ENCODE measurements around the gene PDZK1IP1. TPM values are rescaled to one million over a fixed set of nuclear protein-coding genes. Genes with fewer than 3 reads are reported as not detected.

Gene PDZK1IP1
- polyA plus RNA-seq, 1 donor from 2014 or later, result not detected

- Histone ChIP-seq H3K9me3 (ENCODE audit: low read length) (no peaks in the 10 kb centered on the region), H3K9ac (ENCODE audit: low read length) (no peak overlapping the region)
- no peak for TF ChIP-seq RAD21 (conservative IDR thresholded peaks at IDR 0.05)
- no peak for TF ChIP-seq TAF1 (IDR thresholded peaks at IDR 0.05; ENCODE audit: low read depth)
- no peak for TF ChIP-seq POLR2AphosphoS5 (IDR thresholded peaks at IDR 0.05)
- no peak for TF ChIP-seq EZH2 (IDR thresholded peaks at IDR 0.05; ENCODE audit: borderline replicate concordance, insufficient read depth, low read length, poor library complexity, severe bottlenecking)
- no peak for TF ChIP-seq REST (IDR thresholded peaks at IDR 0.05; ENCODE audit: borderline replicate concordance)
- no peak for TF ChIP-seq SMC3 (conservative IDR thresholded peaks at IDR 0.05; ENCODE audit: poor library complexity)
- TF ChIP-seq, protein P1, sequence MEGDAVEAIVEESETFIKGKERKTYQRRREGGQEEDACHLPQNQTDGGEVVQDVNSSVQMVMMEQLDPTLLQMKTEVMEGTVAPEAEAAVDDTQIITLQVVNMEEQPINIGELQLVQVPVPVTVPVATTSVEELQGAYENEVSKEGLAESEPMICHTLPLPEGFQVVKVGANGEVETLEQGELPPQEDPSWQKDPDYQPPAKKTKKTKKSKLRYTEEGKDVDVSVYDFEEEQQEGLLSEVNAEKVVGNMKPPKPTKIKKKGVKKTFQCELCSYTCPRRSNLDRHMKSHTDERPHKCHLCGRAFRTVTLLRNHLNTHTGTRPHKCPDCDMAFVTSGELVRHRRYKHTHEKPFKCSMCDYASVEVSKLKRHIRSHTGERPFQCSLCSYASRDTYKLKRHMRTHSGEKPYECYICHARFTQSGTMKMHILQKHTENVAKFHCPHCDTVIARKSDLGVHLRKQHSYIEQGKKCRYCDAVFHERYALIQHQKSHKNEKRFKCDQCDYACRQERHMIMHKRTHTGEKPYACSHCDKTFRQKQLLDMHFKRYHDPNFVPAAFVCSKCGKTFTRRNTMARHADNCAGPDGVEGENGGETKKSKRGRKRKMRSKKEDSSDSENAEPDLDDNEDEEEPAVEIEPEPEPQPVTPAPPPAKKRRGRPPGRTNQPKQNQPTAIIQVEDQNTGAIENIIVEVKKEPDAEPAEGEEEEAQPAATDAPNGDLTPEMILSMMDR (IDR thresholded peaks at IDR 0.05; ENCODE audit: poor library complexity, severe bottlenecking), result no peak
- no peak for TF ChIP-seq EP300 (conservative IDR thresholded peaks at IDR 0.05; ENCODE audit: poor library complexity, severe bottlenecking)
Observed at GRCh38 chr1:47178654-47179016, 11.2 kb downstream of the PDZK1IP1 start.

DNA sequence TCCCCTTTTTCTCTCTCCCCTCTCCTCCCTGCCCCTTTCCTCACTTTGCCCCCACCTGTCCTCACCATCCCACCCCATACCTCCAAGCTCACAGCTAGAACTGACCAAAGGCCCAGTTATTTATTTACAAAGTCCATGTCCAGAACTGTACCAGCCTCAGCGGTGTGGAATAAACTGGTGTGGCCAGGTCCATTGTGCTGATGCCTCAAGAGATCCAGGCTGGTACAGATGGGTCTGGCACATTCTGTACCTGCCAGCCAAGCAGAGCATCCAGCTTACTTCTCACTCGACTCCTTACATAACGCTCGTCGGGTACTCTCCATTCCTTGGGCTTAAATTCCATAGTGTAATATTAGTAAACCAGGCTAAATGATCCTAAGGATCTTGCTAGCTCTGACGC, 11.8 kb downstream of the PDZK1IP1 start:
- Histone ChIP-seq H3K9me2 (ENCODE audit: insufficient read depth, low read length) (no peaks in the 10 kb centered on the region), H3K9ac (ENCODE audit: low read length) (no peak overlapping the region), H3K4me2 (ENCODE audit: low read length) (no peak overlapping the region), H3K4me3 (ENCODE audit: low read length) (no peak overlapping the region), H3K9me3 (ENCODE audit: low read length) (no peaks in the 10 kb centered on the region), H4K20me1 (ENCODE audit: insufficient read depth) (no peaks in the 10 kb centered on the region), H3K79me2 (replicated peaks; ENCODE audit: insufficient read depth, low read length) (no peaks in the 10 kb centered on the region), H2AFZ (ENCODE audit: low read depth, low read length) (no peak overlapping the region), H3K27me3 (ENCODE audit: insufficient read depth, low read depth, low read length) (peaks cover 12% of the 10 kb centered on the region), H3K27ac (ENCODE audit: low read length) (no peak overlapping the region), H3K36me3 (ENCODE audit: insufficient read depth, low read length) (no peaks in the 10 kb centered on the region), H3F3A (ENCODE audit: insufficient read depth, low read length, poor library complexity, severe bottlenecking) (no peaks in the 10 kb centered on the region)
- no peak for TF ChIP-seq TAF1 (IDR thresholded peaks at IDR 0.05; ENCODE audit: low read depth)

More at GRCh38 chr1:47178654-47179016, 11.2 kb downstream of the PDZK1IP1 start:
- no peak overlapping the region for H3K4me2 ChIP-seq (ENCODE audit: low read length)
- peaks cover 12% of the 10 kb centered on the region for H3K27me3 ChIP-seq (ENCODE audit: insufficient read depth, low read depth, low read length)
- no peaks in the 10 kb centered on the region for H4K20me1 ChIP-seq (ENCODE audit: insufficient read depth)
- no peaks in the 10 kb centered on the region for H3K36me3 ChIP-seq (ENCODE audit: insufficient read depth, low read length)
- H3K4me3 ChIP-seq (ENCODE audit: low read length), result no peak overlapping the region
- H3K27ac ChIP-seq (ENCODE audit: low read length), result no peak overlapping the region
- H3K9me2 ChIP-seq (ENCODE audit: insufficient read depth, low read length), result no peaks in the 10 kb centered on the region
- H2AFZ ChIP-seq (ENCODE audit: low read depth, low read length), result no peak overlapping the region
- no peaks in the 10 kb centered on the region for H3F3A ChIP-seq (ENCODE audit: insufficient read depth, low read length, poor library complexity, severe bottlenecking)
- no peaks in the 10 kb centered on the region for H3K79me2 ChIP-seq (replicated peaks; ENCODE audit: insufficient read depth, low read length)

- H3K36me3 ChIP-seq (ENCODE audit: insufficient read depth, low read length), result no peaks in the 10 kb centered on the region
- H3K27me3 ChIP-seq (ENCODE audit: insufficient read depth, low read depth, low read length), result peaks cover 7% of the 10 kb centered on the region
- no peaks in the 10 kb centered on the region for H4K20me1 ChIP-seq (ENCODE audit: insufficient read depth)
- no peak overlapping the region for H2AFZ ChIP-seq (ENCODE audit: low read depth, low read length)
- TF ChIP-seq, protein P1 (IDR thresholded peaks at IDR 0.05; ENCODE audit: poor library complexity, severe bottlenecking), result peak; percentile 95
- TF ChIP-seq TAF1 (IDR thresholded peaks at IDR 0.05; ENCODE audit: low read depth) (no peak), RAD21 (conservative IDR thresholded peaks at IDR 0.05) (peak; percentile 85), SMC3 (conservative IDR thresholded peaks at IDR 0.05; ENCODE audit: poor library complexity) (peak; percentile 87), POLR2AphosphoS5 (IDR thresholded peaks at IDR 0.05) (no peak)
- H3K9me3 ChIP-seq (ENCODE audit: low read length), result no peaks in the 10 kb centered on the region
- H3K4me2 ChIP-seq (ENCODE audit: low read length), result no peak overlapping the region
- no peak overlapping the region for H3K4me3 ChIP-seq (ENCODE audit: low read length)
- H3K9me2 ChIP-seq (ENCODE audit: insufficient read depth, low read length), result no peaks in the 10 kb centered on the region
- no peak overlapping the region for H3K27ac ChIP-seq (ENCODE audit: low read length)
- no peaks in the 10 kb centered on the region for H3K79me2 ChIP-seq (replicated peaks; ENCODE audit: insufficient read depth, low read length)
- no peaks in the 10 kb centered on the region for H3F3A ChIP-seq (ENCODE audit: insufficient read depth, low read length, poor library complexity, severe bottlenecking)
- H3K9ac ChIP-seq (ENCODE audit: low read length), result no peak overlapping the region
Observed at GRCh38 chr1:47175227-47175934, 14.5 kb downstream of the PDZK1IP1 start.

Data from neural cell (in vitro differentiated cells).